ENCODE results near the gene MRPL24. TPM values are rescaled to one million over a fixed set of nuclear protein-coding genes. Genes with fewer than 3 reads are reported as not detected.

MRPL24 gene
- total RNA-seq (53.8 TPM), polyA plus RNA-seq (59.0 TPM)
- long read RNA-seq, donor 1, partial matches to known transcripts = 0 of 5 reads
- long read RNA-seq, donor 1, other reads (novel, unspliced or antisense) = 0 of 5 reads
- long read RNA-seq, donor 2, transcript MRPL24-202 (6 exons, 883 nt) = minor isoform, 18 of 53 reads
- long read RNA-seq, donor 2, transcript MRPL24-201 (6 exons, 883 nt) = major isoform, 27 of 53 reads
- long read RNA-seq, donor 2, partial matches to known transcripts = 6 of 53 reads
- long read RNA-seq, donor 2, other reads (novel, unspliced or antisense) = 0 of 53 reads
- long read RNA-seq, donor 3, transcript MRPL24-201 (6 exons, 883 nt) = minor isoform, 18 of 48 reads
- long read RNA-seq, donor 3, transcript MRPL24-202 (6 exons, 883 nt) = major isoform, 21 of 48 reads
- long read RNA-seq, donor 3, partial matches to known transcripts = 5 of 48 reads
- long read RNA-seq, donor 3, other reads (novel, unspliced or antisense) = 0 of 48 reads
- long read RNA-seq, donor 4, transcript MRPL24-202 (6 exons, 883 nt) = minor isoform, 5 of 18 reads
- long read RNA-seq, donor 4, transcript MRPL24-201 (6 exons, 883 nt) = major isoform, 8 of 18 reads
- long read RNA-seq, donor 4, partial matches to known transcripts = 0 of 18 reads
- long read RNA-seq, donor 4, other reads (novel, unspliced or antisense) = 0 of 18 reads
- long read RNA-seq, donor 5, transcript MRPL24-201 (6 exons, 883 nt) = minor isoform, 23 of 64 reads
- long read RNA-seq, donor 5, transcript MRPL24-202 (6 exons, 883 nt) = major isoform, 30 of 64 reads
- long read RNA-seq, donor 5, partial matches to known transcripts = 7 of 64 reads
- long read RNA-seq, donor 5, other reads (novel, unspliced or antisense) = 0 of 64 reads
- long read RNA-seq, donor 6, transcript MRPL24-201 (6 exons, 883 nt) = major isoform, 23 of 34 reads
- long read RNA-seq, donor 6, transcript MRPL24-202 (6 exons, 883 nt) = minor isoform, 10 of 34 reads
- long read RNA-seq, donor 6, partial matches to known transcripts = 0 of 34 reads
- long read RNA-seq, donor 6, other reads (novel, unspliced or antisense) = 0 of 34 reads
- long read RNA-seq, donor 7, transcript MRPL24-201 (6 exons, 883 nt) = minor isoform, 8 of 22 reads
- long read RNA-seq, donor 7, transcript MRPL24-202 (6 exons, 883 nt) = major isoform, 9 of 22 reads
- long read RNA-seq, donor 7, partial matches to known transcripts = 5 of 22 reads
- long read RNA-seq, donor 7, other reads (novel, unspliced or antisense) = 0 of 22 reads
- long read RNA-seq, donor 8, partial matches to known transcripts = 0 of 8 reads
- long read RNA-seq, donor 8, other reads (novel, unspliced or antisense) = 0 of 8 reads
- long read RNA-seq, donor 9, transcript MRPL24-201 (6 exons, 883 nt) = major isoform, 7 of 16 reads
- long read RNA-seq, donor 9, transcript MRPL24-202 (6 exons, 883 nt) = major isoform, 7 of 16 reads
- long read RNA-seq, donor 9, partial matches to known transcripts = 0 of 16 reads
- long read RNA-seq, donor 9, other reads (novel, unspliced or antisense) = 0 of 16 reads
- long read RNA-seq, donor 10, transcript MRPL24-201 (6 exons, 883 nt) = minor isoform, 6 of 18 reads
- long read RNA-seq, donor 10, transcript MRPL24-202 (6 exons, 883 nt) = major isoform, 11 of 18 reads
- long read RNA-seq, donor 10, partial matches to known transcripts = 0 of 18 reads
- long read RNA-seq, donor 10, other reads (novel, unspliced or antisense) = 0 of 18 reads

DNA sequence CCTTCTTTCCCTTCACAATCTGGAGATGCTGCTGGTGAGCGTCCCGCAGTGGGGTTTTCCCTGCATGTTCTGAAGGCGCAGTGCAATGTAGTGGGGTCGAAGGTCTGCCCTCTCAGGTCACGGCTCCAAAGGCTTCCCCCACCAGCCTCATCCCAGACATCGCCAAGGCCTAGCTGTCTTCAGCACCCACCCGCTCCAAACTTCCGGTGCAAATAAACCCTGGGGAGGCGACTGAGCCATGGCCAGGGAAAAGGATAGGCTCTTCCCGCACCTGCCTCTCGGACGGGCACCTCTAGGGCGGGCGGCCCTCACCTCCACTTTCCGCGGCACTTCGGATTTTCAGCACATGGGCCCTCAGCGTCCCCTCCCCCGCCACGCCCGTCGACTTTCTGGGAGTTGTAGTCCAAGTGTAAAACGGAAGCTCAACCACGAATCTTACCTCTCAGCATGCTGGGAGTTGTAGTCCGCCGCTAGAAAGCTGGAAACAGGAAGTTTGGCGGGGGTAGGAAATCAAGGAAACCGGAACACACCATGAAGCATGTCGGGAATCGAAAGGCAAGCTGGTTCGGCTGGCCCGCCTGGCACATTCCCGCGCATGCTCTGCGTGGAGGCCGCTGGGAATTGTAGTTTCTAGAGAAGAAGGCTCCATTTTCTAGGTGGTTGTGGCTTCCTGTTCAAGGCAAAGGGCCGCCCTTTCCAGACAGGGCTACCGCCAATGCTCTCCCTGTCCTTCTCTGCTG, at the start of gene MRPL24:
TSS of gene MRPL24 (minus strand) at position 348 of the 740 bp plus-strand sequence. CDS start 2,384 bp downstream, outside the sequence.
- no peaks in the 10 kb centered on the region for H3K9me3 ChIP-seq (ENCODE audit: control insufficient read depth in 2 of 2, insufficient read depth in 1 of 2, low read length in 1 of 2)
- H3K4me1 ChIP-seq (ENCODE audit: control insufficient read depth in 2 of 2, insufficient read depth in 2 of 2, low read length in 2 of 2) = peaks cover 2 to 38% of the 10 kb centered on the region in 2 donors
- WGBS = under 1% methylated on average over 38 of the region's 38 CpGs
- peak within 1 kb of the TSS; percentile 86 to 92 for H3K27ac ChIP-seq (ENCODE audit: low read depth in 1 of 2, low read length in 1 of 2)
- H3K4me3 ChIP-seq (ENCODE audit: low read length in 2 of 2) = peak within 1 kb of the TSS; percentile 57 to 67
- DNase-seq (ENCODE audit: low read depth in 6 of 9, low spot score in 9 of 9) = peak; percentile 95 to 100 (median 99)
- H3K27me3 ChIP-seq (ENCODE audit: control insufficient read depth in 2 of 2, insufficient read depth in 1 of 2, low read length in 1 of 2) = no peaks in the 10 kb centered on the region
- H3K36me3 ChIP-seq (ENCODE audit: control insufficient read depth in 2 of 2, insufficient read depth in 2 of 2, low read length in 1 of 2) = peaks cover 45 to 69% of the 10 kb centered on the region in 2 donors

DNA sequence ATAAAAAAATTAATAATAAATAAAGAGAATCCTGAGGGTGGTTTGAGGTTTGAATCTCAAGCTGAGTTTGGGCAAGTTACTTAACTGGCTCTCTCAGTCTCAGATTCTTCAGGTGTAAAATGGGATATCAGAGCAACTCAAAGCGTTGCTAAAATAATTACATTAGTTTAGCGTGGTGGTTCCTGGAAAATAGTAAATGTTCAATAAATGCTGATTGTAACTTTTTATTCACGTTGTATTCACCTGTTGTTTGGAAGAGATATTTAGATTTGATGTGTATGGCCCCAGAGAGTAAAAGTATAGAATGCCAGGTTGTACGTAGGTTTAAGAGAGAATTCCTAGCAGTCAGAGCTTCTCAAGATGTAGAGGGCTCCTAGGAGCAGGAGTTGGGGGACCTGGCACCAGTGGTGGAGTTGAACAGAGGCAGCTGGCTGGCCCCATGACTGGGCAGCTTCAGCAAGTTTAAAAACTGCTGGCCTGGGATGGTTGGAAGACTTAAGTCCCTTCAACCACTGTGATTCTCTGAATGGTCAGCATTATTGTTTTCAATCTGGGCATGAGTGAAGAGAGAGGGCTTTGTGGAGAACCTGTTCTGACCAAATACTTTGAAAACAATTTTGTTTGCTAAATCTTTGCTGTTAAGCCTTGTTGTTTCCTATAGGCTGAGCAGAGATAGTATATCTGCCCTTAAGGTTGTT, 48.9 kb upstream of the MRPL24 start:
- H3K36me3 ChIP-seq (ENCODE audit: control insufficient read depth in 2 of 2, insufficient read depth in 2 of 2, low read length in 1 of 2) = peaks cover 46 to 73% of the 10 kb centered on the region in 2 donors
- 87% methylated on average over 4 of the region's 4 CpGs for WGBS

DNA sequence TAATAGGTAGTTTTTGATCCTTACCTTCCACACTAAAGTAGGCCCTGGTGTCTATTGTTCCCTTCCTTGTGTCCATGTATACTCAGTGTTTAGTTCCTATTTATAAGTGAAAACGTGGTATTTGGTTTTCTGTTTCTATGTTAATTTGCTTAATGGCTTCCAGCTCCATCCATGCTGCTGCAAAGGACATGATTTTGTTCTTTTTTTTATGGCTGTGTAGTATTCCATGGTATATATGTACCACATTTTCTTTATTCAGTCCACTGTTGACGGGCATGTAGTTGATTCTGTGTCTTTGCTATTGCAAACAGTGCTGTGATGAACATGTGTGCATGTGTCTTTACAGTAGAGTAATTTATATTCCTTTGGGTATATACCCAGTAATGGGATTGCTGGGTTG, 47.2 kb upstream of the MRPL24 start:
- H3K36me3 ChIP-seq (ENCODE audit: control insufficient read depth in 2 of 2, insufficient read depth in 2 of 2, low read length in 1 of 2) = peaks cover 52 to 72% of the 10 kb centered on the region in 2 donors
- 97% methylated on average over 2 of the region's 2 CpGs for WGBS

More for the DNA sequence above, 48.9 kb upstream of the MRPL24 start:
- no peak overlapping the region for H3K27ac ChIP-seq (ENCODE audit: low read depth in 1 of 2, low read length in 1 of 2)
- H3K27me3 ChIP-seq (ENCODE audit: control insufficient read depth in 2 of 2, insufficient read depth in 1 of 2, low read length in 1 of 2) = no peaks in the 10 kb centered on the region
- peaks cover 0 to 4% of the 10 kb centered on the region in 2 donors for H3K4me1 ChIP-seq (ENCODE audit: control insufficient read depth in 2 of 2, insufficient read depth in 2 of 2, low read length in 2 of 2)
- H3K9me3 ChIP-seq (ENCODE audit: control insufficient read depth in 2 of 2, insufficient read depth in 1 of 2, low read length in 1 of 2) = no peaks in the 10 kb centered on the region
- DNase-seq (ENCODE audit: low read depth in 6 of 9, low spot score in 9 of 9) = no peak
- no peak overlapping the region for H3K4me3 ChIP-seq (ENCODE audit: low read length in 2 of 2)

DNA sequence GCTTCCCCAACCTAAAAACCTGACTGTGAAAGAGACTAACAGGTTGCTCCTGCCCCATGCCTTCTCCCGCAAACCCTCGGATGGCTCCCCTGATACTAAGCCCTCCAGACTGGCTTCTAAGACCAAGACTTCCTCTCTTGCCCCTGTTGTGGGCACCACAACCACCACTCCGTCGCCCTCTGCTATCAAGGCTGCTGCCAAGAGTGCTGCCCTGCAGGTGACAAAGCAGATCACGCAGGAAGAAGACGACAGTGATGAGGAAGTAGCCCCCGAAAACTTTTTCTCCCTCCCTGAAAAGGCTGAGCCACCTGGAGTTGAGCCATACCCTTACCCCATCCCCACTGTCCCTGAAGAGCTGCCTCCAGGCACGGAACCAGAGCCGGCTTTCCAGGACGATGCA, 45.8 kb upstream of the MRPL24 start:
- peaks cover 46 to 67% of the 10 kb centered on the region in 2 donors for H3K36me3 ChIP-seq (ENCODE audit: control insufficient read depth in 2 of 2, insufficient read depth in 2 of 2, low read length in 1 of 2)
- no peak overlapping the region for H3K4me3 ChIP-seq (ENCODE audit: low read length in 2 of 2)
- H3K27ac ChIP-seq (ENCODE audit: low read depth in 1 of 2, low read length in 1 of 2) = no peak overlapping the region
- H3K4me1 ChIP-seq (ENCODE audit: control insufficient read depth in 2 of 2, insufficient read depth in 2 of 2, low read length in 2 of 2) = no peaks in the 10 kb centered on the region
- H3K27me3 ChIP-seq (ENCODE audit: control insufficient read depth in 2 of 2, insufficient read depth in 1 of 2, low read length in 1 of 2) = no peaks in the 10 kb centered on the region
- no peak for DNase-seq (ENCODE audit: low read depth in 6 of 9, low spot score in 9 of 9)
- 33% methylated on average over 10 of the region's 10 CpGs for WGBS
- no peaks in the 10 kb centered on the region for H3K9me3 ChIP-seq (ENCODE audit: control insufficient read depth in 2 of 2, insufficient read depth in 1 of 2, low read length in 1 of 2)

More for the DNA sequence above, 47.2 kb upstream of the MRPL24 start:
- Histone ChIP-seq H3K4me1 (ENCODE audit: control insufficient read depth in 2 of 2, insufficient read depth in 2 of 2, low read length in 2 of 2) (no peaks in the 10 kb centered on the region), H3K27me3 (ENCODE audit: control insufficient read depth in 2 of 2, insufficient read depth in 1 of 2, low read length in 1 of 2) (no peaks in the 10 kb centered on the region), H3K9me3 (ENCODE audit: control insufficient read depth in 2 of 2, insufficient read depth in 1 of 2, low read length in 1 of 2) (no peaks in the 10 kb centered on the region), H3K4me3 (ENCODE audit: low read length in 2 of 2) (no peak overlapping the region), H3K27ac (ENCODE audit: low read depth in 1 of 2, low read length in 1 of 2) (no peak overlapping the region)
- no peak for DNase-seq (ENCODE audit: low read depth in 6 of 9, low spot score in 9 of 9)

DNA sequence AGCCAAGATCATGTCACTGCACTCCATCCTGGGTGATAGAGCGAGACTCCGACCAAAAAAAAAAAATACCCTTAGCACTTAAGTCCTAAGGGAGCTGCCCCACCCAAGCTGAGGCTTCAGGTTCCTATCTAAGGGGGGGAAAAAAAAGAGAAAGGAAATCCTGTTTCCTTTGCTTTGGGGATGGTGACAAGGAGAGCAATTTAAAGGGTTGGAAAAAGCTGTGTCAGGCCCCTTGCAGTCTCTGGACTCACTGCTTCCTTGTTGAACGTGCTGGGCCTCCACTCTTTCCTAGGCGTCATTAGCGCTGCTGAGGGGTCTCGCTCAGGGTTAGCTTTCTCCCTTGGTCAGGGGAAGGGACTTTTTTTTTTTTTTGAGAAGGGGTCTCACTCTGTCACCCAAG, 44.6 kb upstream of the MRPL24 start:
- no peaks in the 10 kb centered on the region for H3K4me1 ChIP-seq (ENCODE audit: control insufficient read depth in 2 of 2, insufficient read depth in 2 of 2, low read length in 2 of 2)
- no peak for DNase-seq (ENCODE audit: low read depth in 6 of 9, low spot score in 9 of 9)
- WGBS = 96% methylated on average over 6 of the region's 6 CpGs
- no peaks in the 10 kb centered on the region for H3K27me3 ChIP-seq (ENCODE audit: control insufficient read depth in 2 of 2, insufficient read depth in 1 of 2, low read length in 1 of 2)
- H3K9me3 ChIP-seq (ENCODE audit: control insufficient read depth in 2 of 2, insufficient read depth in 1 of 2, low read length in 1 of 2) = no peaks in the 10 kb centered on the region
- H3K36me3 ChIP-seq (ENCODE audit: control insufficient read depth in 2 of 2, insufficient read depth in 2 of 2, low read length in 1 of 2) = peaks cover 40 to 58% of the 10 kb centered on the region in 2 donors
- no peak overlapping the region for H3K4me3 ChIP-seq (ENCODE audit: low read length in 2 of 2)
- no peak overlapping the region for H3K27ac ChIP-seq (ENCODE audit: low read depth in 1 of 2, low read length in 1 of 2)

DNA sequence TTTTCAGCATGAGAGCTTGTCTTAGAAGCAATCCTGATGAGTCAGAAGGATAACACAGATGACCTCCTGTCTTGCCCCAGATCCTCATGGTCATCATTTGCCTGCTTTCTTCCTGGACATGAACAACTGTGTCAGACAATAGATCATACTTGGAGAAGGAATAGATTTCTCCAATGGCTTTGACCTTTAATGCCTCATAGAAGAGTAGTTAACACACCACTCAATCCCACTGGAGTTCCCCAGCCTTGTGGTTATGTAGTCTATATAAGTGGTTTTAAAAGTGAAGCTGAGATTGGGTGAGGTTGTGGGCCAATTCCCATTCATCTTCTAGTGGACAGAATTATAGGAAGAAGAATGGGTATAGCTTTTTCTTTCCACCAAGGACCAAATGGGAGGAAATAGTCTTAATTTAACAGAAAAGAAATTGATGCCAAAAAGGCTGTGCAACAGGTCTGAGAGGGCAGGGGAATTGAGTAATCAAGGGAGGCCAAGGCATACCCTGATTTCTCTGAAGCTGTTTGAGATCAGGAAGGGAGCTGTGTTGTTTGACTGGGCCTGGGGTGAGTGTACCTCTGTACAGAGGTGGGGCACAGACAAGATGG, 40.8 kb upstream of the MRPL24 start:
- Histone ChIP-seq H3K27me3 (ENCODE audit: control insufficient read depth in 2 of 2, insufficient read depth in 1 of 2, low read length in 1 of 2) (no peaks in the 10 kb centered on the region), H3K4me1 (ENCODE audit: control insufficient read depth in 2 of 2, insufficient read depth in 2 of 2, low read length in 2 of 2) (peaks cover 0 to 3% of the 10 kb centered on the region in 2 donors), H3K9me3 (ENCODE audit: control insufficient read depth in 2 of 2, insufficient read depth in 1 of 2, low read length in 1 of 2) (no peaks in the 10 kb centered on the region), H3K4me3 (ENCODE audit: low read length in 2 of 2) (no peak overlapping the region), H3K27ac (ENCODE audit: low read depth in 1 of 2, low read length in 1 of 2) (peak overlapping the region in 1 of 2 donors; percentile 27), H3K36me3 (ENCODE audit: control insufficient read depth in 2 of 2, insufficient read depth in 2 of 2, low read length in 1 of 2) (peaks cover 28 to 32% of the 10 kb centered on the region in 2 donors)
- no peak for DNase-seq (ENCODE audit: low read depth in 6 of 9, low spot score in 9 of 9)

DNA sequence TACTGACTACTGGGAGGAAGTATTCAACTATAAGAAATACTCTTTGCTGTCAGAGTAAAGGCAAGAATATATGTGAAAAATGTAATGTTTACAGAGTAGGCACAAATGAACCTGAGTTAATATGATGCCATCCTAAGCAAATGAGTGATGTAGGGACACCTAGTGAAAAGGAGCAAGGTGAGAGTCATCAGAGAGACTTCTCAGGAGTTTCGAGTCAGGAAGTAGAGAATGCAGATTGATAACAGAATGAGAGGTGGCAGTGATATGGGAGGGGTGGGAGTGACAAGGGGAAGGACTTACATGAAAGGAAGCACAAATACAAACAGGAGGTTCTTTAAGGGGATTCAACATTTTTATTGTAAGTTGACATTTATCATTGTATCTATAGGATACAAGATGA, 36.7 kb upstream of the MRPL24 start:
- Histone ChIP-seq H3K36me3 (ENCODE audit: control insufficient read depth in 2 of 2, insufficient read depth in 2 of 2, low read length in 1 of 2) (peaks cover 10 to 13% of the 10 kb centered on the region in 2 donors), H3K9me3 (ENCODE audit: control insufficient read depth in 2 of 2, insufficient read depth in 1 of 2, low read length in 1 of 2) (no peaks in the 10 kb centered on the region), H3K4me3 (ENCODE audit: low read length in 2 of 2) (no peak overlapping the region), H3K4me1 (ENCODE audit: control insufficient read depth in 2 of 2, insufficient read depth in 2 of 2, low read length in 2 of 2) (peaks cover 0 to 3% of the 10 kb centered on the region in 2 donors), H3K27ac (ENCODE audit: low read depth in 1 of 2, low read length in 1 of 2) (no peak overlapping the region), H3K27me3 (ENCODE audit: control insufficient read depth in 2 of 2, insufficient read depth in 1 of 2, low read length in 1 of 2) (no peaks in the 10 kb centered on the region)
- DNase-seq (ENCODE audit: low read depth in 6 of 9, low spot score in 9 of 9) = no peak
- 85% methylated on average over 1 of the region's 1 CpG for WGBS

Data from thymus (tissue), 14 donors.